GM19099 (cell line): Measurements from ENCODE around the gene CDCA5.

Experiments used
- POLR2A ChIP-seq: IDR thresholded peaks from 3 replicates; pipeline ENCODE4 v1.6.1; 2011; ENCODE audit warnings: low read depth; ENCODE audit not compliant: insufficient read length; ENCODE audit errors: extremely low read depth

CDCA5 gene

DNA sequence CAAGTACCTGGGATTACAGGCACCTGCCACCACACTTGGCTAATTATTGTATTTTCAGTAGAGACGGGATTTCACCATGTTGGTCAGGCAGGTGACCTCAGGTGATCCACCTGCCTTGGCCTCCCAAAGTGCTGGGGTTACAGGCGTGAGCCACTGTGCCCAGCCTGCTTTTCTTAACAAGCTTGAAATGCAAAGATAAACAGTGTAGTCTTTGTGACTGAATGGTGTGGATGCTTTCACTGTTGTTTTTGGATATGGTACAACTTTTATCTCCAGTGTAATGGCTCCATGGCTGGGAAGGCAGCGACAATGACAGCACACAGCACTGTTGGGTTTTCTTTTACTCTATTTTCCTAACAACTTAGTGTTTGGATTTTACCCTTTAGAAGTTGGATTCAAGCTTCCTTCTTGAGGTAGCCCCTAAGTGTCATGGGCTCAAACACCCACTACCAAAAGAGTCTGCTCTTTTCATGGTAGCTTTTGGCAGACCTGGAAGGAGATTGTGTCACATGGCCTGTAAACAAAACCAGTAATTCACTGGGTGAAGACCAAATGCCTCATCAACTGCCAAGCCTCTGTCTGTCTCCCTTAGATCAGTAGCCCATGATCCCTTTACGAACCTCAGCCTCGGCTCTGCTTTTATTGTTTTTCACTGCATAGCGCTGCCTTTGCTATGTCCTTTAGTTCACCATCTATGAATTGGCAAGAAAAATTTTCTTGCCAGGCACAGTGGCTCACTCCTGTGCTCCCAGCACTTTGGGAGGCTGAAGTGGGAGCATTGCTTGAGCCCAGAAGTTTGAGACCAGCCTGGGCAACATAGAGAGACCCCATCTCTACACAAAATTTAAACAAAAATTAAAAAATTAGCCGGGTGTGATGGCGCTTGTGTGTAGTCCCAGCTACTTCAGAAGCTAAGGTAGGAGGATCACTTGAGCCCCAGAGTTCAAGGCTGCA lies 18.6 kb upstream of the CDCA5 start:
- no peak for TF ChIP-seq POLR2A

DNA sequence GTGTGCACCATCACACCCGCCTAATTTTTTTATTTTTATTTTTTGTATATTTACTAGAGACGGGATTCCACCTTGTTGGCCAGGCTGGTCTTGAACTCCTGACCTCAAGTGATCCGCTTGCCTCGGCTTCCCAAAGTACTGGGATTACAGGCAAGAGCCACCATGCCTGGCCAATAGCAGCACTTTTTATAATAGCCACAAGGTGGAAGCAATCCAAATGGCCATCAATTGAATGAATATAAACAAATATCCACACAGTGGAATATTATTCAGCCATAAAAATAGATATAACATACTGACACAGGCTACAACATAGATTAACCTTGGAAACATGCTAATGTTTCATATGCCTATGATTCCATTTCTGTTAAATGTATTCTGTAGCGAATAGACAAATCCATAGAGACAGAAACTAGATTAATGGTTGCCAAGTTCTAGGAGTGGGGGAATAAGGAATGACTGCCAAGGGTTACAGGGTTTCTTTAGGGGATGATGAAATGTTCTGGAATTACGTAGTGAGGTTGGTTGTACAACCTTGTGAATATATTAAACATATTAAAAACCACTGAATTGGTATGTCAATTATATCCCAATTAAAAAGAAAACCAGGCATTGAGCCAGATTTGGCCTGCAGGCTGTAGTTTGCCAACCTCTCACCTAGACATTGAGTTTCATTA lies 17.0 kb upstream of the CDCA5 start:
- no peak for TF ChIP-seq POLR2A

DNA sequence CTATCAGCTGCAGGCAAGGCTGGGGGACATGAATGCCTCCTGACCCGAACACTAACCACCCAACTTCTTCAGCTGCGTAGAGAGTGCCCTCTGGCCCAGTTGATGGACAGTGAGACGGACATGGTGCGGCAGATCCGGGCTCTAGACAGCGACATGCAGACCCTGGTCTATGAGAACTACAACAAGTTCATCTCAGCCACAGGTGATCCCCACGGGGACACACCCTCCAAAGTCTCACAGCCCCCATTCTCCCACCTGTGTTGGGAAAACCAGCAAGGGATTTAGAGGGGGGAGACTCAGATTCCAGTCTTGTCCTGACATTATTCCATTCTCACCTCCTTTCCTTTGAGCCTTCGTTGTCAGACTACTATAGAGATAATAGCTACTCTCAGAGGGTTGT lies 13.1 kb upstream of the CDCA5 start:
- TF ChIP-seq POLR2A = no peak

DNA sequence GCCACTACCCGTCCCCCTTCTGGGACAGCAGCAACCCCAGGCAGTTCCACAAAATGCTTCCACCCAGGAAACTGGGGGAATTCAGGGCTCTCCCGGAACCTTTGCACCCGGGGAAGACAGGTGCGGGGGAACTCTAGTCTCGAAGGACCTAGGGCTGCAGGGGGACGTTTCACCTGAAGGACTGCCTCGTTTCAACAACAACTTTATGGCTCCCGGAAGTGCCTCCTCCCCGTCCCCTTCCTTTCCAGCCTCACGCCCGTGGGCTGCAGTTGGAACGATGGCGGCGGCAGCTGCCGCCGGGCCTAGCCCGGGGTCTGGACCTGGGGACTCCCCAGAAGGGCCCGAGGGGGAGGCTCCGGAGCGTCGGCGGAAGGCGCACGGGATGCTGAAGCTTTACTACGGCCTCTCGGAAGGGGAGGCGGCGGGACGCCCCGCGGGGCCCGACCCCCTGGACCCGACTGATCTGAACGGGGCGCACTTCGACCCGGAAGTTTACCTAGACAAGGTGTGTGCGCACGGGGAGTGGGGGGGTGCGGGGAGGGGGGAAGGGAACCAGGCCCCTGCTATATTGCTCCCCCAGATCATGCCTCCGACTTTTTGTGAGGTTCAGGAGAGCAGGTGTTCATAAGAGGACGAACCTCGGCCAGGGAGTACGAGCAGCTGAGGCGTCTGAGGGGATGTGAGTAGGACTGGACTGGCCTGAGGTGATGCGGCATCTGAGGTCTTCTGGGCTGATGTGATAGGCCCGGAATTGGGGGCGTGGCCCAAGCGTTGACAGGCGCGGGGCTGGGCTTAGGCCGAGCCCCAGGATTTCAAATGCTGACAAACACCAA lies 12.3 kb upstream of the CDCA5 start, which contains the start of gene VPS51:
VPS51 (plus strand) TSS at position 241 of the 833 bp plus-strand sequence; CDS start at position 278, 37 bp downstream.
- peak; percentile 90 for TF ChIP-seq POLR2A

DNA sequence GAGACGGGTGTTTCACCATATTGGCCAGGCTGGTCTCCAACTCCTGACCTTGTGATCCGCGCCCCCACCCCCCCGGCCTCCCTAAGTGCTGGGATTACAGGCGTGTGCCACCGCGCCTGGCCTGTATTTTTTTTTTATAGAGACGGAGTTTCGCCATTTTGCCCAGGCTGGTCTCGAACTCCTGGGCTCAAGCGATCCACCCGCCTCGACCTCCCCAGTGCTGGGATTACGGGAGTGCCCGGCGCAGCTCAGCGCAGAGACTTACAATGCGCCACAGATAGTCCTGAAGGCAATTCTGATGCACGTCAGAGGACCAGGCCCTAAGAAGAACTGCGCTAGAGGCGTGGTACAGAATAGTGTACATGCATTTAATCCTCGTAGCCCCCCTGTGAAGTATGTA lies 11.6 kb upstream of the CDCA5 start:
- no peak for TF ChIP-seq POLR2A

DNA sequence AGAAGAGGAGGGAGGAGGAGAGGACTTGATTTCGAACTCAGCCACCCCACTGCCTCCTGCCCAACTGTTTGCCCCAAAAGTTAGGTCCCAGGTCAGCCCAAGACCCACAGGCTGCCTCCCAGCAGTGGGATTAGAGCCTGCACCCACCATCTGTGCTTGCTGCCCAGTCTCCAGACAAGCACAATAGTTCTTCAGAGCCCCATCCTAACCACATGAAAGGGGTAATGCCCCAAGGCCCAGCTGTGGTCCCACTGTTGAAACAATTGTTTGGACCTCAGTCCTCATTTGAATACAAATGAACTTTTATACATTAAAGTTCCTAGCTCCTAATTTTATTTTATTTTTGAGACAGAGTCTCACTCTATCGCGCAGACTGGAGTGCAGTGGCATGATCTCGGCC lies 6.8 kb upstream of the CDCA5 start:
- TF ChIP-seq POLR2A = no peak

DNA sequence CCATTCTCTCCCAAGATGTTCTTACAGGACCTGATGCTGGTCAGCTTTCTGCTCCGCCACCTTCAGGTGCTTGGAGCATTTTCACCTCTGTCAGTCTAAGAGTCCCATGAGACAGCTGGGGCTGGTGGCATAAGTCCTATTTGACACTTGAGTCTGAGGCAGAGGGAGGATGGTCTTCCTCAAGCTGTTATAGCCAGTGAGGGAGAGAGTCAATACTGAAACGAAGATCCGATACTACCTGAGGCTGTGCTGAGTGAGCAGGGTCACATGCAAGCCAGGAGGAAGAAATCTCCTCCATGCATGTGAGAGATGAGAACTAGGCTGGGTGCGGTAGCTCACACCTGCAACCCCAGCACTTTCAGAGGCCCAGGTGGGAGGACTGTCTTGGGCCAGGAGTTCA lies 5.8 kb upstream of the CDCA5 start:
- no peak for TF ChIP-seq POLR2A

DNA sequence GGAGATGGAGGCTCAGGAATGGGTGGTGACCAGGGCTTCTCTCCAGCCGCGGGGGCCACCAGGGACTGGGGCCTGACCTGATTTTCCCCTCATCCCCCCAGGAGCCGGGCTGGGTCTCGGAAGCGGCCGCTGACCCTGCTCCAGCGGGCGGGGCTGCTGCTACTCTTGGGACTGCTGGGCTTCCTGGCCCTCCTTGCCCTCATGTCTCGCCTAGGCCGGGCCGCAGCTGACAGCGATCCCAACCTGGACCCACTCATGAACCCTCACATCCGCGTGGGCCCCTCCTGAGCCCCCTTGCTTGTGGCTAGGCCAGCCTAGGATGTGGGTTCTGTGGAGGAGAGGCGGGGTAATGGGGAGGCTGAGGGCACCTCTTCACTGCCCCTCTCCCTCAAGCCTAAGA lies 4.0 kb upstream of the CDCA5 start:
- TF ChIP-seq POLR2A = no peak

DNA sequence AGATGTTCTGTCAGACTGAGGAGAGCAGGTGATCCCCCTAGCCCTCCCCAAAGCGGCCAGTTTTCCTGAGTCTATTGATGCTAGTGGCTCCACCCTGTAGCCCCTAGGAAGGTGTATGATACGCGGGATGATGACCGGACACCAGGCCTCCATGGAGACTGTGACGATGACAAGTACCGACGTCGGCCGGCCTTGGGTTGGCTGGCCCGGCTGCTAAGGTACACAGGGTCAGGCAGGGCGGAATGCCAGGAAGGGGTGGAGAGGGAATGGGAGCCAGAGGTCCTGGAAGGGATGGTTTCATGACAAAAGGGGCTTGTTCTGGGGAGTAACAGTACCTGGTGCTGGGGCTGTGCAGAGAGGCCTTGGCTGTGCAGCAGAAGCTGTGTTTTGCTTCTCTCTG lies 3.4 kb upstream of the CDCA5 start:
- TF ChIP-seq POLR2A = no peak

DNA sequence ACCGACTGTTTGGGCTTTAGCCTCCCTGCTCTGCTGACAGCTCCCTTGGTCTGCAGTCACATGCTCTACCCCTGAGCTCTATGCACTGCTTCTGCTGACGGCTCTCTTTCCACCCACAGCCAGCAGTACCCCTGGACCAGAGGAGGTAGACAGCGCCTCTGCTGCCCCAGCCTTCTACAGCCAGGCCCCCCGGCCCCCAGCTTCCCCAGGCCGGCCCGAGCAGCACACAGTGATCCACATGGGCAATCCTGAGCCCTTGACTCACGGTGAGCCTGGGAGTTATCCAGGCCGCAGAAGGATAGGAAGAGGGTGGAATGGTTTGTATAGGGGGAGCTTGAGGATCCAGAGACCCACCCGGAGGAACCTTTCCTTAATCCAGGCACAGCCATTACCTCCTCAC lies 3.0 kb upstream of the CDCA5 start:
- TF ChIP-seq POLR2A = no peak

DNA sequence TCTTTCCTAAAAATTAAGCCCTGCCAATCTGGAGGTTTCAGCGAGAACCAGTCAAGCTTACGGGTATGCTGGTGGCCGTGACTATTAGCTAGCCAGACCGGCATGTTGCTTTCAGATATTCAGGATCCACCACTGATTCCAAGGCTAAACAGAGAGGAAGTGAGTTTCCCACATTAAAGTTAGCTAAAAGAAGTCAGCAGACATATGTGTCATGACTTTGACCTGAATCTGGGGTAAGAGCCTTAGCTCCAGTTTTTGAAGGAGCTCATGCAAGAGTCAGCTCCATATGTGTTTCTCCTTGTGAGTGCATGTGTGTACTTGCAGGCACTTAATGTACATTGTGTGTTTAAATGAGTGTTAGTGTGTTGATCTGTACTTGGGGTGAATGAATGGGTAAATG lies 1.6 kb upstream of the CDCA5 start:
- TF ChIP-seq POLR2A = no peak

DNA sequence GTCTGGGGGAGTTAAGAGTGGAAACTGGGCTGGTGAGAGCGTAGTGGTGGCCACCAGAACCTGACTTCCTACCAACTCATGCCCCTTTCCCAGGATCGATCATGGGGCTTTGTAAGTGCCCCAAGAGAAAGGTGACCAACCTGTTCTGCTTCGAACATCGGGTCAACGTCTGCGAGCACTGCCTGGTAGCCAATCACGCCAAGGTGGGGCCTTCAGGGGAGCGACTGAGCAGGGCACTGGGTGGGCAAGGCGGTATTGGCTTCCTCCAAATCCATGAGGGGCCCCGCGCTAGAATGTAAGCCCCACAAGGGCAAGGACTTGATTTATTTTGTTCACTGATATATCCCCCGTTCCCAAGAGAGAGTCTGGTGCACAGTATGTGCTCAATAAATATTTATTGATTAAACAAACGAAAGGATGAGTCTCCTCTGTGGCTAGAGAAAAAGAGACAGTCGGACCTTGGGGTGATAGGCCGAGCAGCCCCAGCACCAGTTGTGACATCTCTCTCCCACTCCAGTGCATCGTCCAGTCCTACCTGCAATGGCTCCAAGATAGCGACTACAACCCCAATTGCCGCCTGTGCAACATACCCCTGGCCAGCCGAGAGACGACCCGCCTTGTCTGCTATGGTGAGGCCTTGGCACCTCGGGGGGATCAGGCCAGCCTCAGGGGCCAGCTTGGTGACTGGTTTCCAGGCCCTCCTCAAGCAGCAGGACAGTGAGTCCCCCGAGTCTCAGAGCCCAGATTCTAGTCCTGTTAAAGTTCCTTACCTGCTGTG lies 947 bp upstream of the CDCA5 start:
- TF ChIP-seq POLR2A = no peak

DNA sequence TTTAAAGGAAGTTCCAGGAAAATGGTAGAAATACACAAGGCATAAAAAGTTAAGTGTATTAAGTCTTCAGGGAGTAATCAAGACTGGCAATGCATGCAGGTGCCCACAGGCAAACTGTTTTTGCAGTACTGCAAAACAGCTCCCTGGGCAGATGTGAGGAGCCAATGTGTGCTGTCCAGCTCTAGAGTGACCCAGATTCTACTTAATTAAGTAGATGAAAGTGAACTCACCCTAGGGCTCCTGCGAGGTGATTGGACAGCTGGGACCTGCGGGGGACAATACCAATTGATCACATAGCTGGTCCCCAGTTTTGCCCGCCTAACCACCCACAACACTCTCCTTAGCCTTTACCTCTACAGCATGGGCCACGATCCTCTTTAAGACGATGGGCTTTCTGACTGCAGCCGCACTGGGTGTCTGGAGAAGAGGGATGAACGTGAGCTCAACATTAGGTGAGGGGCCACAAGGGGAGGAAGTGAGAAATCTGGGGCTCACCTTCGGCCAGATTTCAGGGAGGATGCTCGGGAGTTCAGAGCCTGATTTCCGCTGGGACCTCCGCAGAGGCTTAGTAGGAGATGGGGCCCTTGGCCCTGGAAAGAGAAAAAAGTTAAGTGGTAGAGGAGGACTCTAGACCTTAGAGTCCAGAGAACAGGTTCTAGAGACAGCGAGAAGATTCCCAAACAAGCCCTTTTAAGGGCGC lies 556 bp downstream of the CDCA5 start:
- TF ChIP-seq POLR2A = no peak
